Measurements from ENCODE around the gene TTC9.
A peak's percentile ranks its signal among the peaks of the same experiment; 100 is the strongest.

The TTC9 gene

DNA sequence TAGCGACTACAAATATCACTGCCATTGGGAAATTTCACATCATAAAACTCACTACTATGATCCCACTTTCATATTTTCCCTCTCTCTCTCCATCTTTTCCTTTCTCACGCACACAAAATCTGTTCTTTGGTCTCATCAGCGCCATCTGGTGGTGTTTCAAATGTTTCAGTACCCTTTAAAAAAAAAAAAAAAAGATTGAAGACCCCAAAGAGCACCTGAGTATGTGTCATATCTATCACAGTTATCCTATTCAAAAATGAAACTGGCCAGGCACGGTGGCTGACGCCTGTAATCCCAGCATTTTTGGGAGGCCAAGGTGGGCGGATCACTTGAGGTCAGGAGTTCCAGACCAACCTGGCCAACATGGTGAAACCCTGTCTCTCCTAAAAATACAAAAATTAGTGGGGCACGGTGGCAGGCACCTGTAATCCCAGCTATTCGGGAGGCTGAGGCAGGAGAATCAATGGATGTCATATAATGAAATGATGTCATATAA lies 72.4 kb downstream of the TTC9 start:
- Histone ChIP-seq H3K9me3 (ENCODE audit: insufficient read depth, low read length) (no peaks in the 10 kb centered on the region), H3K36me3 (ENCODE audit: insufficient read depth, insufficient read length, low read length) (no peaks in the 10 kb centered on the region), H3K4me1 (ENCODE audit: insufficient read depth, insufficient read length) (peaks cover 6% of the 10 kb centered on the region), H3K4me3 (ENCODE audit: insufficient read length, low read depth) (no peak overlapping the region), H3K27me3 (ENCODE audit: insufficient read depth, insufficient read length) (no peaks in the 10 kb centered on the region), H3K9ac (ENCODE audit: insufficient read length, low read depth) (no peak overlapping the region)
- TF ChIP-seq ZNF274 (IDR thresholded peaks at IDR 0.05; ENCODE audit: low read depth, low read length) (no peak), SUZ12 (IDR thresholded peaks at IDR 0.05; ENCODE audit: extremely low read depth, insufficient read depth, insufficient read length) (no peak), YY1 (IDR thresholded peaks at IDR 0.05; ENCODE audit: insufficient read depth, insufficient read length) (no peak)
- DNase-seq (ENCODE audit: low read depth, low spot score), result peak; percentile 62

DNA sequence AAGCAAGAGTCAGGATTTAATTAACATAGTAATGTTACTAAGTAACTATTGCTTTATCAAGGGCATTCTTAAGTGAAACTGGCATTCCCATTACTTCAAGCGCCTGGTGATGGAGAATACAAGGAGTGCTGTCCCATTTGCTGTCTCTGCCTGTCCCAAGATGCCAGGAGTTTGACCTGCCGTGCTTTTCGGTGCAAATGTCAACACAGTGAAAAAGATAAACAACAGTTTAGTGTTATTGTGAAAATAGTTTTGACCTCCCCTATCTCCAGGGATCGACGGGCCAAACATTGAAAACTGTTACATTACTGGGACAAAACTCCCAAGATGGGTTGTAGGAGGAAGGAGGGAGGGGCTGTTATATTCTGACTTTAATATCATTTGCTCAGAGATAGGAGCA lies 74.8 kb downstream of the TTC9 start:
- H3K9ac ChIP-seq (ENCODE audit: insufficient read length, low read depth), result no peak overlapping the region
- H3K9me3 ChIP-seq (ENCODE audit: insufficient read depth, low read length), result no peaks in the 10 kb centered on the region
- no peak for DNase-seq (ENCODE audit: low read depth, low spot score)
- H3K36me3 ChIP-seq (ENCODE audit: insufficient read depth, insufficient read length, low read length), result no peaks in the 10 kb centered on the region
- H3K4me1 ChIP-seq (ENCODE audit: insufficient read depth, insufficient read length), result peaks cover 2% of the 10 kb centered on the region
- no peak overlapping the region for H3K4me3 ChIP-seq (ENCODE audit: insufficient read length, low read depth)
- H3K27me3 ChIP-seq (ENCODE audit: insufficient read depth, insufficient read length), result no peaks in the 10 kb centered on the region
- no peak for TF ChIP-seq YY1 (IDR thresholded peaks at IDR 0.05; ENCODE audit: insufficient read depth, insufficient read length)
- TF ChIP-seq ZNF274 (IDR thresholded peaks at IDR 0.05; ENCODE audit: low read depth, low read length), result no peak
- TF ChIP-seq SUZ12 (IDR thresholded peaks at IDR 0.05; ENCODE audit: extremely low read depth, insufficient read depth, insufficient read length), result no peak

DNA sequence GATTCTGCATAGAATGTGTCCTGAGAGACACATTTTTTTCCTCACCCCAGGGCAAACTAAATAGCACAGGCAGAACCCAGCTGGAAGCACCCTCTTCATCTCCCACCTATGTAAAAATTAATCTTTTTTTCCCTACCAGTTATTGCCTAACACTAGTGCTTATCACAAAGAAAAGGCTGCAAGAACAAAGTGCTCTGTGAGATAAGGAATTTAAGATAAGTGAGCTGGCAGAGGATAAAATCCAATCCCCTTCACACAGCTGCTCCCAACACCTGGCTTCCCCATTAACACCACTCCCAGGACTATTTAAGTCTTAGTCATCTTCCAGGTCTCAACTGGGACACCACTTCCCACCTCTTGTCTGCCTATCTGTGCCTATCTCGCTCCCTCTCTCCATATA lies 75.2 kb downstream of the TTC9 start:
- Histone ChIP-seq H3K27me3 (ENCODE audit: insufficient read depth, insufficient read length) (no peaks in the 10 kb centered on the region), H3K9me3 (ENCODE audit: insufficient read depth, low read length) (no peaks in the 10 kb centered on the region), H3K9ac (ENCODE audit: insufficient read length, low read depth) (no peak overlapping the region), H3K4me1 (ENCODE audit: insufficient read depth, insufficient read length) (peaks cover 5% of the 10 kb centered on the region), H3K4me3 (ENCODE audit: insufficient read length, low read depth) (no peak overlapping the region), H3K36me3 (ENCODE audit: insufficient read depth, insufficient read length, low read length) (no peaks in the 10 kb centered on the region)
- TF ChIP-seq ZNF274 (IDR thresholded peaks at IDR 0.05; ENCODE audit: low read depth, low read length), result no peak
- TF ChIP-seq SUZ12 (IDR thresholded peaks at IDR 0.05; ENCODE audit: extremely low read depth, insufficient read depth, insufficient read length), result no peak
- no peak for TF ChIP-seq YY1 (IDR thresholded peaks at IDR 0.05; ENCODE audit: insufficient read depth, insufficient read length)
- no peak for DNase-seq (ENCODE audit: low read depth, low spot score)

DNA sequence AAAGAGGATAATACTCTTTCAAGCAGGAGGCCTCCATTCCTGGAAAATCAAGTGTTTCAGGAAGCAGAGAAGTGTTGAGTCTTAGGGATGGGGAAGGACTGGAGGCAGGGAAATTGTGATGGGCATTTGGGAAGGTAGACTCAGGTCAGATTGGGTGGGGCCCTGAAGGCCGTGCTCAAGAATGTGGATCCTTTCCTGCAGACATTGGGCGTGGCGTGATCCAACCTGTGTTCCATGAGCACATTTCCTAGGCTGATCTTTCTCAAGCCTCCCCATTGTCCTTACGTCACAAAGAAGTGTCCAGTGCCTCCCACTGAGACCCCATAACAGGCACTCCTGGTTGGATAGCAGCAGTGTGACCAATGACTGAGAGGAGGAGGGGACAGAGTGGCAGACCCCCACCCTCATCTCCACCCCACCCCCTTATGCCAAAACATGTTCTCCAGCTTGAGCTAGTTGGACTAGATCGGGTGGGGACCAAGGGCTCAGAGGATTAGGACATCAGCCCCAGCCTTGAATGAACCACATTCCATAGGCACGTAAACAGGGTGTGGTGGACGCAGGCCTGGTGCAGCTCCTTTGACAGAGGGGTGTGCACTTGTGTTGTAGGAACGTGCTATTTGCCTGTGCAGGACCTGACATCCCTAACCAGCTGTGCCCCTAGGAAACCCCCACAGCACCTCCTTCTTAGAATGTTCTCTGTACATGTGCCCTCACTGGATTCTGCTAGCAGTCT lies 76.8 kb downstream of the TTC9 start:
- H3K9me3 ChIP-seq (ENCODE audit: insufficient read depth, low read length), result no peaks in the 10 kb centered on the region
- H3K4me1 ChIP-seq (ENCODE audit: insufficient read depth, insufficient read length), result peaks cover 7% of the 10 kb centered on the region
- H3K27me3 ChIP-seq (ENCODE audit: insufficient read depth, insufficient read length), result no peaks in the 10 kb centered on the region
- H3K4me3 ChIP-seq (ENCODE audit: insufficient read length, low read depth), result no peak overlapping the region
- no peak for TF ChIP-seq ZNF274 (IDR thresholded peaks at IDR 0.05; ENCODE audit: low read depth, low read length)
- no peak for TF ChIP-seq YY1 (IDR thresholded peaks at IDR 0.05; ENCODE audit: insufficient read depth, insufficient read length)
- TF ChIP-seq SUZ12 (IDR thresholded peaks at IDR 0.05; ENCODE audit: extremely low read depth, insufficient read depth, insufficient read length), result no peak
- no peaks in the 10 kb centered on the region for H3K36me3 ChIP-seq (ENCODE audit: insufficient read depth, insufficient read length, low read length)
- no peak for DNase-seq (ENCODE audit: low read depth, low spot score)
- H3K9ac ChIP-seq (ENCODE audit: insufficient read length, low read depth), result no peak overlapping the region

DNA sequence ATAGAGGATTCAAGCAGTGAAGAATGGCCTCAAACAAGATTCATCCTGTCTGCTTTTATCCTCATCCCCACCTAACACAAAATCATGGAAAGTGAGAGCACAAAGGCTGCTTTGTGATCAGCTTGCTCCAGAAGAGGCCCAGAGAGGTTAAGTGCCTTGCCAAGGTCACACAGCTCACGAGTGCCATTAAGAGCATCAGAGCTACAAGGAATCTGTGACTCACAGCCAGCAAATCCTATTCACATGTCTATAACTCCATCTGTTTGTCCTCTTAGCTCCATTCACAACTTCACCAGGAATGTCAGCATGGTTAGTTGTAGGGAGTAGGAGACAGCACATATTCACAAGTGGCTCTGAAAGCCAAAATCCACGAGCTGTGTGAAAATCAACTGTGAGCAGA lies 79.8 kb downstream of the TTC9 start:
- peaks cover 14% of the 10 kb centered on the region for H3K4me1 ChIP-seq (ENCODE audit: insufficient read depth, insufficient read length)
- H3K36me3 ChIP-seq (ENCODE audit: insufficient read depth, insufficient read length, low read length), result no peaks in the 10 kb centered on the region
- TF ChIP-seq ZNF274 (IDR thresholded peaks at IDR 0.05; ENCODE audit: low read depth, low read length) (no peak), SUZ12 (IDR thresholded peaks at IDR 0.05; ENCODE audit: extremely low read depth, insufficient read depth, insufficient read length) (no peak), YY1 (IDR thresholded peaks at IDR 0.05; ENCODE audit: insufficient read depth, insufficient read length) (no peak)
- no peak overlapping the region for H3K4me3 ChIP-seq (ENCODE audit: insufficient read length, low read depth)
- no peaks in the 10 kb centered on the region for H3K9me3 ChIP-seq (ENCODE audit: insufficient read depth, low read length)
- no peaks in the 10 kb centered on the region for H3K27me3 ChIP-seq (ENCODE audit: insufficient read depth, insufficient read length)
- DNase-seq (ENCODE audit: low read depth, low spot score), result no peak
- no peak overlapping the region for H3K9ac ChIP-seq (ENCODE audit: insufficient read length, low read depth)

DNA sequence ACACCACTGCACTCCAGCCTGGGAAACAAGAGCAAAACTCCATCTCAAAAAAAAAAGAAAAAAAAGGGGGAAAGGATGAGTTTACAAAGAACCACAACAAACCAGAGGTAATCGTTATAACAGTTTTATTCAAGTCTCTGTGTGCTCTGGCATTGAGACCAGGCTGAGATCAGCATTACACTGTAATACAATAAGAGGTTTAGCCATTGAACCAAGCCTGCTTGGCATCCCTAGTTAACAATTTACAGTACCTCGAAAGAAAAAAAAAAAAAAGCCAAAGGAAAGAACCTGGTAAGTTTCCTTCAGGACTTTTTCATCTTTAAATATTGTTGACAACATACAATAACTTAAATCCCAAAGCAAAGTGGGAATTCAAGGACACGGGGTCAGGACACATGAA lies 80.7 kb downstream of the TTC9 start:
- no peak for DNase-seq (ENCODE audit: low read depth, low spot score)
- H3K9me3 ChIP-seq (ENCODE audit: insufficient read depth, low read length), result no peaks in the 10 kb centered on the region
- no peaks in the 10 kb centered on the region for H3K36me3 ChIP-seq (ENCODE audit: insufficient read depth, insufficient read length, low read length)
- H3K4me1 ChIP-seq (ENCODE audit: insufficient read depth, insufficient read length), result peaks cover 14% of the 10 kb centered on the region
- H3K4me3 ChIP-seq (ENCODE audit: insufficient read length, low read depth), result no peak overlapping the region
- no peaks in the 10 kb centered on the region for H3K27me3 ChIP-seq (ENCODE audit: insufficient read depth, insufficient read length)
- H3K9ac ChIP-seq (ENCODE audit: insufficient read length, low read depth), result no peak overlapping the region
- no peak for TF ChIP-seq ZNF274 (IDR thresholded peaks at IDR 0.05; ENCODE audit: low read depth, low read length)

DNA sequence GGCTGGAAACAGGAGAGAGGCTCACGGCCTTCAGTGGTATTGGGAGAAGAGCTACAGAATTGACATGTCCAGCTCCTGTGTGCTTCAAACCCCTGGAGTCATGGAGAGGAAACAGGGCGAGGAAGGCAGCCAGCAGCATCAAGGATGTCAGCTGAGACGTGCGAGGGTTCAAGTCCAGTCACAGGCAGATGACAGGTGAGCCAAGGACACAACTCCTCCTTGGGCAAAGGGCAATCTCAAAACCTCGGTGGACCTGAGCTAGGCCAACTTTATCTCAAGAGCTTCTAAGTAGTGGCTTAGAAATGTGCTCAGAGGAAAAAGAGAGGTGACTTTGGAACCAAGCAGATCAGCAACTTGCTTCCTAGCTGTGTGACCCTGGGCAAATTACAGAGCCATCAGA lies 81.6 kb downstream of the TTC9 start:
- Histone ChIP-seq H3K27me3 (ENCODE audit: insufficient read depth, insufficient read length) (no peaks in the 10 kb centered on the region), H3K4me3 (ENCODE audit: insufficient read length, low read depth) (no peak overlapping the region), H3K36me3 (ENCODE audit: insufficient read depth, insufficient read length, low read length) (peaks cover under 1% of the 10 kb centered on the region), H3K9me3 (ENCODE audit: insufficient read depth, low read length) (no peaks in the 10 kb centered on the region), H3K9ac (ENCODE audit: insufficient read length, low read depth) (no peak overlapping the region), H3K4me1 (ENCODE audit: insufficient read depth, insufficient read length) (peaks cover 14% of the 10 kb centered on the region)
- no peak for DNase-seq (ENCODE audit: low read depth, low spot score)
- TF ChIP-seq YY1 (IDR thresholded peaks at IDR 0.05; ENCODE audit: insufficient read depth, insufficient read length) (no peak), SUZ12 (IDR thresholded peaks at IDR 0.05; ENCODE audit: extremely low read depth, insufficient read depth, insufficient read length) (no peak), ZNF274 (IDR thresholded peaks at IDR 0.05; ENCODE audit: low read depth, low read length) (no peak)
